GM19455 (cell line): ENCODE results near the gene MRPS10.
"Not testable (repeated sequence)": the region's sequence is repeated elsewhere in the genome, so short reads cannot be mapped to it uniquely, and the experiment has no call there.

Experiments used
- ATAC-seq: cut with Tn5 transposase; IDR thresholded peaks from one replicate; pipeline ENCODE4 v1.9.1; 2021; ENCODE audit not compliant: unreplicated experiment

MRPS10 gene

GRCh38 chr6:42211726-42212125 lies 5.9 kb downstream of the MRPS10 start:
- no peak for ATAC-seq

- ATAC-seq: no peak
These were observed 7.1 kb downstream of the MRPS10 start for GRCh38 chr6:42210551-42210950.

- ATAC-seq: not testable (repeated sequence)
These were observed 10.1 kb downstream of the MRPS10 start for GRCh38 chr6:42207559-42207958.

- ATAC-seq: no peak
These were observed 12.8 kb downstream of the MRPS10 start for GRCh38 chr6:42204768-42205282.

GRCh38 chr6:42203183-42203582 lies 14.5 kb downstream of the MRPS10 start:
- ATAC-seq: no peak

- not testable (repeated sequence) for ATAC-seq
These were observed 15.3 kb downstream of the MRPS10 start for GRCh38 chr6:42202131-42202915.

- no peak for ATAC-seq
These were observed 16.3 kb downstream of the MRPS10 start for GRCh38 chr6:42201382-42201781.

- no peak for ATAC-seq
These were observed 17.6 kb downstream of the MRPS10 start for GRCh38 chr6:42200035-42200434.

- no peak for ATAC-seq
These were observed 18.3 kb downstream of the MRPS10 start for GRCh38 chr6:42199106-42199981.

- no peak for ATAC-seq
These were observed 19.9 kb downstream of the MRPS10 start for GRCh38 chr6:42197555-42198362.

GRCh38 chr6:42195415-42195814 lies 22.2 kb downstream of the MRPS10 start:
- ATAC-seq: no peak

- no peak for ATAC-seq
These were observed 23.6 kb downstream of the MRPS10 start for GRCh38 chr6:42194056-42194455.

- ATAC-seq: no peak
These were observed 24.2 kb downstream of the MRPS10 start for GRCh38 chr6:42193491-42193894.

GRCh38 chr6:42192385-42192784 lies 25.3 kb downstream of the MRPS10 start:
- not testable (repeated sequence) for ATAC-seq

- no peak for ATAC-seq
These were observed 27.0 kb downstream of the MRPS10 start for GRCh38 chr6:42190554-42191183.

- ATAC-seq: no peak
These were observed 29.3 kb downstream of the MRPS10 start for GRCh38 chr6:42188406-42188805.

- ATAC-seq: no peak
These were observed 32.1 kb downstream of the MRPS10 start for GRCh38 chr6:42185597-42185996.

- ATAC-seq: no peak
These were observed 33.2 kb downstream of the MRPS10 start for GRCh38 chr6:42184475-42184874.

GRCh38 chr6:42182101-42182500 lies 35.6 kb downstream of the MRPS10 start:
- no peak for ATAC-seq

- no peak for ATAC-seq
These were observed 37.7 kb downstream of the MRPS10 start for GRCh38 chr6:42179945-42180313.
